Measurements from ENCODE around the gene KIF19.

DNA sequence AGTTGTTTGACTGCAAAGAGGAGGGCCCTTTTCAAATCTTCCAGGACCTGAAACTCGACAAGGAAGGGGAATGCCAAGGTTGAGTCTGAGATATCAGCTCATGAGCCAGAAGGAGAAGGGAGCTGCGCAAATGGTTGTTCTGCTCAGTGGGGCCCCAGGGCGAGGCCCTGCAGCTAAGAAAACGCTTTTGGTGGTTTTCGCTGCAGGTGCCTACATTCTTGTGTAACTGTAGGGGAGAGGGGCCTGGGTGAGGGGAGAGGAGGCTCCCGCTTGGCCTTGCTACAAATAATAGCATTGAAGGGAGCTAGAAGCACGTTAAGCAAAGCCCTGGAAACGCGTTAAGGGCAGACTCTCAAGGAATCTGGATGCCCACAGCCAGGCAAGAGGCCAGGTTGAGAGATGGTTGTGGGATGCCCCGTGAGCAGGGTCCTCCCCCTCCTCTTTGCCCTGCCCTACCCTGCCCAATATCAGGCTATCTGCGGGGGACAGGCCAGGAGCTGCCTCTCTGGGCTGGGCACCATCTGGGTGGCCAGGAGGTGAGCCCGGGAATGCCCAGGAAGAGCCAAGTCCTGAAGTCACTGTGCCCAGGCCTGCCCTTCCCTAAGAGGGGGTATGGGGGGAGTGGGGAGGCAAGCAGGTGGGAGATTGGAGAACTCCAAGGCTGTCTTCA lies 63.2 kb downstream of the KIF19 start:
- TF ChIP-seq, protein P1, sequence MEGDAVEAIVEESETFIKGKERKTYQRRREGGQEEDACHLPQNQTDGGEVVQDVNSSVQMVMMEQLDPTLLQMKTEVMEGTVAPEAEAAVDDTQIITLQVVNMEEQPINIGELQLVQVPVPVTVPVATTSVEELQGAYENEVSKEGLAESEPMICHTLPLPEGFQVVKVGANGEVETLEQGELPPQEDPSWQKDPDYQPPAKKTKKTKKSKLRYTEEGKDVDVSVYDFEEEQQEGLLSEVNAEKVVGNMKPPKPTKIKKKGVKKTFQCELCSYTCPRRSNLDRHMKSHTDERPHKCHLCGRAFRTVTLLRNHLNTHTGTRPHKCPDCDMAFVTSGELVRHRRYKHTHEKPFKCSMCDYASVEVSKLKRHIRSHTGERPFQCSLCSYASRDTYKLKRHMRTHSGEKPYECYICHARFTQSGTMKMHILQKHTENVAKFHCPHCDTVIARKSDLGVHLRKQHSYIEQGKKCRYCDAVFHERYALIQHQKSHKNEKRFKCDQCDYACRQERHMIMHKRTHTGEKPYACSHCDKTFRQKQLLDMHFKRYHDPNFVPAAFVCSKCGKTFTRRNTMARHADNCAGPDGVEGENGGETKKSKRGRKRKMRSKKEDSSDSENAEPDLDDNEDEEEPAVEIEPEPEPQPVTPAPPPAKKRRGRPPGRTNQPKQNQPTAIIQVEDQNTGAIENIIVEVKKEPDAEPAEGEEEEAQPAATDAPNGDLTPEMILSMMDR (IDR thresholded peaks at IDR 0.05; ENCODE audit: insufficient read depth, low read length, poor library complexity, severe bottlenecking), result no peak
- no peak for TF ChIP-seq EZH2phosphoT487 (conservative IDR thresholded peaks at IDR 0.05; ENCODE audit: low read length)
